GM06990 (cell line): ENCODE measurements around the gene AGXT2.

ENCODE experiments used
- DNase-seq: peaks from one replicate; pipeline ENCODE4 v3.0.0-alpha.2; 2011; ENCODE audit not compliant: insufficient read length; ENCODE audit errors: extremely low read depth
- H3K27me3 ChIP-seq: replicated peaks from 2 replicates; pipeline ENCODE4 v1.6.0; 2011; ENCODE audit warnings: low read length; ENCODE audit not compliant: control insufficient read depth, insufficient read depth
- H3K36me3 ChIP-seq: 2 replicates; pipeline ENCODE4 v1.5.1; 2011; ENCODE audit warnings: low read length; ENCODE audit not compliant: control insufficient read depth, insufficient read depth
- H3K4me3 ChIP-seq: replicated peaks from 2 replicates; pipeline ENCODE4 v1.5.1; 2011; ENCODE audit warnings: low read depth, mild to moderate bottlenecking, control low read depth, low read length
- CTCF ChIP-seq: IDR thresholded peaks from 2 replicates; pipeline ENCODE4 v1.5.1; 2011; ENCODE audit warnings: low read length, control low read depth, mild to moderate bottlenecking, inconsistent platforms; ENCODE audit not compliant: insufficient read depth, poor library complexity, severe bottlenecking

Gene AGXT2

GRCh38 chr5:35012796-35013195 lies 35.0 kb downstream of the AGXT2 start:
- no peaks in the 10 kb centered on the region for H3K27me3 ChIP-seq
- no peak overlapping the region for H3K4me3 ChIP-seq
- DNase-seq: no peak
- no peaks in the 10 kb centered on the region for H3K36me3 ChIP-seq
- TF ChIP-seq CTCF: no peak

- DNase-seq: no peak
- no peaks in the 10 kb centered on the region for H3K27me3 ChIP-seq
- no peak for TF ChIP-seq CTCF
- H3K4me3 ChIP-seq: no peak overlapping the region
- H3K36me3 ChIP-seq: no peaks in the 10 kb centered on the region
Measured at GRCh38 chr5:35012365-35012764, 35.4 kb downstream of the AGXT2 start.

GRCh38 chr5:35010676-35011075 lies 37.1 kb downstream of the AGXT2 start:
- no peaks in the 10 kb centered on the region for H3K27me3 ChIP-seq
- TF ChIP-seq CTCF: no peak
- H3K4me3 ChIP-seq: no peak overlapping the region
- DNase-seq: no peak
- no peaks in the 10 kb centered on the region for H3K36me3 ChIP-seq

GRCh38 chr5:35009657-35010056 lies 38.1 kb downstream of the AGXT2 start:
- no peak for TF ChIP-seq CTCF
- no peaks in the 10 kb centered on the region for H3K36me3 ChIP-seq
- no peak overlapping the region for H3K4me3 ChIP-seq
- no peak for DNase-seq
- no peaks in the 10 kb centered on the region for H3K27me3 ChIP-seq

- no peak for TF ChIP-seq CTCF
- Histone ChIP-seq H3K4me3 (no peak overlapping the region), H3K27me3 (no peaks in the 10 kb centered on the region), H3K36me3 (no peaks in the 10 kb centered on the region)
- DNase-seq: no peak
Measured at GRCh38 chr5:35009019-35009418, 38.7 kb downstream of the AGXT2 start.

- Histone ChIP-seq H3K4me3 (no peak overlapping the region), H3K27me3 (no peaks in the 10 kb centered on the region; the same call in 1 of the 2 replicates), H3K36me3 (no peaks in the 10 kb centered on the region)
- TF ChIP-seq CTCF: no peak
- no peak for DNase-seq
Measured at GRCh38 chr5:35004771-35005170, 43.0 kb downstream of the AGXT2 start.
